PC-3 (cell line): ENCODE data around the gene LGR4. TPM values are rescaled to one million over a fixed set of nuclear protein-coding genes. Genes with fewer than 3 reads are reported as not detected.

Experiments
- ATAC-seq: fragments of 200-7000 bp; cut with Tn5 transposase; 2 replicates; pipeline ENCODE4 v1.9.1; 2020; ENCODE audit warnings: mild to moderate bottlenecking, moderate library complexity
- BruUV-seq: library from RNA; stranded (reverse); fragments of 400-500 nt; replicated peaks from 2 replicates; lab custom pipeline; 2021; lab: Mats Ljungman, UMichigan
- CTCF ChIA-PET: fragments of 300-600 bp; sonication (Branson Sonifier 250); formaldehyde crosslinking; loops from one replicate; lab custom pipeline; 2022; ENCODE audit warnings: antibody characterized with exemption; lab: Charles Lee
- POLR2A ChIA-PET: fragments of 300-600 bp; sonication (Branson Sonifier 250); formaldehyde crosslinking; loops from one replicate; lab custom pipeline; 2022; ENCODE audit warnings: antibody characterized with exemption; ENCODE audit not compliant: unreplicated experiment; lab: Charles Lee
- DNase-seq: peaks from one replicate; pipeline ENCODE4 v3.0.0-alpha.2; 2015
- H2AFZ ChIP-seq: fragments of 300-600 bp; sonication (generic); 2 replicates; pipeline ENCODE4 v1.6.0; 2016; ENCODE audit warnings: antibody characterized with exemption, low read length
- H3F3A ChIP-seq: fragments of 300-600 bp; sonication (generic); one replicate; pipeline ENCODE4 v1.6.0; 2017; ENCODE audit warnings: antibody characterized with exemption, low read length, control low read depth, mild to moderate bottlenecking; ENCODE audit not compliant: unreplicated experiment
- H3K27ac ChIP-seq: fragments of 300-600 bp; sonication (generic); 2 replicates; pipeline ENCODE4 v1.5.1; 2016; ENCODE audit warnings: mild to moderate bottlenecking, low read length
- H3K27me3 ChIP-seq: fragments of 300-600 bp; sonication (generic); 2 replicates; pipeline ENCODE4 v1.6.1; 2016; ENCODE audit warnings: low read length, mixed read lengths
- H3K36me3 ChIP-seq: fragments of 300-600 bp; sonication (generic); 2 replicates; pipeline ENCODE4 v1.6.1; 2016; ENCODE audit warnings: low read depth, mixed run types, low read length, mixed read lengths
- H3K4me1 ChIP-seq: fragments of 300-600 bp; sonication (generic); 2 replicates; pipeline ENCODE4 v1.5.1; 2016; ENCODE audit warnings: low read length; ENCODE audit not compliant: insufficient read depth
- H3K4me2 ChIP-seq: fragments of 300-600 bp; sonication (generic); 2 replicates; pipeline ENCODE4 v1.6.0; 2016; ENCODE audit warnings: low read length
- H3K4me3 ChIP-seq: fragments of 300-600 bp; sonication (generic); 2 replicates; pipeline ENCODE4 v1.5.1; 2016; ENCODE audit warnings: mild to moderate bottlenecking, low read length, mixed read lengths
- H3K79me2 ChIP-seq: fragments of 300-600 bp; sonication (generic); 2 replicates; pipeline ENCODE4 v1.6.1; 2017; ENCODE audit warnings: low read length, mixed read lengths
- H3K9ac ChIP-seq: fragments of 300-600 bp; sonication (generic); 2 replicates; pipeline ENCODE4 v1.6.0; 2016; ENCODE audit warnings: mild to moderate bottlenecking, low read length
- H3K9me2 ChIP-seq: fragments of 300-600 bp; sonication (generic); replicated peaks from 2 replicates; pipeline ENCODE4 v1.6.1; 2016; ENCODE audit warnings: mixed run types, low read length, mixed read lengths
- H3K9me3 ChIP-seq: fragments of 300-600 bp; sonication (generic); 2 replicates; pipeline ENCODE4 v1.6.1; 2016; ENCODE audit warnings: low read length, mixed read lengths
- H4K20me1 ChIP-seq: fragments of 300-600 bp; sonication (generic); 2 replicates; pipeline ENCODE4 v1.6.1; 2016; ENCODE audit warnings: low read length, mixed read lengths
- CTCF ChIP-seq: fragments of 300-600 bp; sonication (generic); conservative IDR thresholded peaks from 2 replicates; pipeline ENCODE4 v1.5.1; 2017; ENCODE audit warnings: antibody characterized with exemption, low read depth, mild to moderate bottlenecking, low read length
- EZH2 ChIP-seq: fragments of 300-600 bp; sonication (generic); IDR thresholded peaks from one replicate; pipeline ENCODE4 v1.6.1; 2017; ENCODE audit warnings: antibody characterized with exemption, mild to moderate bottlenecking, low read length; ENCODE audit not compliant: unreplicated experiment
- EZH2phosphoT487 ChIP-seq: fragments of 300-600 bp; sonication (generic); IDR thresholded peaks from 2 replicates; pipeline ENCODE4 v1.6.1; 2018; ENCODE audit warnings: mild to moderate bottlenecking, antibody characterized with exemption, low read length, borderline replicate concordance
- intact Hi-C: fragments of 100-400 bp; cut with micrococcal nuclease; formaldehyde crosslinking; loops from 2 replicates; pipeline ENCODE4 v1.9.0; 2023
- total RNA-seq: library from RNA; depleted of rRNA; stranded (reverse); fragments of >200 nt; gene quantifications from 2 replicates; pipeline ENCODE4 v1.2.3, GENCODE V29; 2014

The LGR4 gene
- total RNA-seq, 1 experiment from 2014 or later, result 13.5 TPM

- DNase-seq, result no peak
- no peaks in the 10 kb centered on the region for H3K9me2 ChIP-seq
- CTCF ChIA-PET, result no interaction called here
- peak overlapping the region; percentile 98 for H3K9ac ChIP-seq
- peak overlapping the region; percentile 87 for H3K4me3 ChIP-seq
- peaks cover 9% of the 10 kb centered on the region for H3K36me3 ChIP-seq
- no peak; the same call in 1 of the 2 replicates for ATAC-seq
- no peaks in the 10 kb centered on the region for H3K9me3 ChIP-seq
- POLR2A ChIA-PET, result no interaction called here
- TF ChIP-seq EZH2phosphoT487 (no peak), EZH2 (no peak), CTCF (no peak)
- peaks cover 57% of the 10 kb centered on the region for H3K79me2 ChIP-seq
- H3K27me3 ChIP-seq, result no peaks in the 10 kb centered on the region
- H3K27ac ChIP-seq, result no peak overlapping the region
- peak overlapping the region; percentile 98 for H3K4me2 ChIP-seq
- no TSS peak for BruUV-seq
- no peaks in the 10 kb centered on the region for H3F3A ChIP-seq
- intact Hi-C loops, result loop anchor here (5.0 kb wide), 1 partner anchor 107 kb away; no protein-coding TSS in a partner anchor
- peak overlapping the region; percentile 94 for H2AFZ ChIP-seq
- H3K4me1 ChIP-seq, result peaks cover 16% of the 10 kb centered on the region
- H4K20me1 ChIP-seq, result peaks cover 11% of the 10 kb centered on the region
Measured at GRCh38 chr11:27505781-27506180, 33.2 kb upstream of the LGR4 start.

- intact Hi-C loops, result no loop called here
- H3K9ac ChIP-seq, result no peak overlapping the region
- H3F3A ChIP-seq, result no peaks in the 10 kb centered on the region
- no peak for DNase-seq
- peaks cover 16% of the 10 kb centered on the region for H3K4me1 ChIP-seq
- no peak for ATAC-seq
- H3K27me3 ChIP-seq, result no peaks in the 10 kb centered on the region
- no peak overlapping the region for H2AFZ ChIP-seq
- peaks cover 11% of the 10 kb centered on the region for H4K20me1 ChIP-seq
- H3K36me3 ChIP-seq, result peaks cover 15% of the 10 kb centered on the region
- H3K27ac ChIP-seq, result no peak overlapping the region
- no peak overlapping the region for H3K4me3 ChIP-seq
- no peak overlapping the region for H3K4me2 ChIP-seq
- peaks cover 57% of the 10 kb centered on the region for H3K79me2 ChIP-seq
- H3K9me3 ChIP-seq, result no peaks in the 10 kb centered on the region
- CTCF ChIA-PET, result no interaction called here
- no TSS peak for BruUV-seq
- no peak for TF ChIP-seq EZH2
- no peak for TF ChIP-seq EZH2phosphoT487
- no peaks in the 10 kb centered on the region for H3K9me2 ChIP-seq
- POLR2A ChIA-PET, result no interaction called here
Measured at GRCh38 chr11:27504205-27504604, 31.6 kb upstream of the LGR4 start.

- ATAC-seq, result no peak
- BruUV-seq, result no TSS peak
- POLR2A ChIA-PET, result no interaction called here
Measured at GRCh38 chr11:27501100-27501499, 28.5 kb upstream of the LGR4 start.

More at GRCh38 chr11:27501100-27501499, 28.5 kb upstream of the LGR4 start:
- H3K9ac ChIP-seq, result no peak overlapping the region
- peaks cover 11% of the 10 kb centered on the region; the same call in 1 of the 2 replicates for H3K4me1 ChIP-seq
- no peaks in the 10 kb centered on the region for H3K9me2 ChIP-seq
- no peak overlapping the region for H3K4me2 ChIP-seq
- H3K27ac ChIP-seq, result no peak overlapping the region
- H3K4me3 ChIP-seq, result no peak overlapping the region
- DNase-seq, result no peak
- peaks cover 3% of the 10 kb centered on the region for H3F3A ChIP-seq
- H4K20me1 ChIP-seq, result peaks cover 11% of the 10 kb centered on the region
- intact Hi-C loops, result no loop called here
- peaks cover 41% of the 10 kb centered on the region for H3K79me2 ChIP-seq
- CTCF ChIA-PET, result no interaction called here
- no peaks in the 10 kb centered on the region for H3K9me3 ChIP-seq
- peaks cover 41% of the 10 kb centered on the region for H3K36me3 ChIP-seq
- no peak overlapping the region for H2AFZ ChIP-seq
- H3K27me3 ChIP-seq, result no peaks in the 10 kb centered on the region
- TF ChIP-seq CTCF (no peak), EZH2 (no peak), EZH2phosphoT487 (no peak)
